Myocyte (in vitro differentiated cells): ENCODE data around the gene ZNF410. TPM values are rescaled to one million over a fixed set of nuclear protein-coding genes. Genes with fewer than 3 reads are reported as not detected.
"Not testable (repeated sequence)": the region's sequence is repeated elsewhere in the genome, so short reads cannot be mapped to it uniquely, and the experiment has no call there.

Source experiments
- DNase-seq: peaks from one replicate; pipeline ENCODE4 v3.0.0-alpha.2; 2012; ENCODE audit warnings: low read depth
- total RNA-seq: library from RNA; depleted of rRNA; stranded (reverse); fragments of >200 nt; gene quantifications from 2 replicates; pipeline ENCODE4 v1.2.3, GENCODE V29; 2014

Gene ZNF410
- total RNA-seq, 1 donor from 2014 or later, result 52.7 TPM

GRCh38 chr14:73884438-73885190 lies 2.0 kb upstream of the ZNF410 start:
- DNase-seq, result no peak

DNA sequence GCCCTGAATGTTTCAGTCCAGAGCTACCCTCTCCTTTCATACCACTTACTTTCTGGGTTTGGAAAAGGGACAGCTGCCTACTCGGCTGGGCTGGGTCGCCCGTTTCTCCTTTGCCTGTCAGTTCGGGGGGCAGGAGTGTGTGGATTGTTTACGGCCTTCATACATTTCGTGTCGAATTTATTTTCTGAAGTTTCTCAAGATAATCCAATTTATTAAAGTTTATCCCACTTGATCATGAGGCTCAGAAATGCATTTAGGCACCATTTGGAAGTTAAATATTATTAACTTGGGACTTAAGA lies 608 bp downstream of the ZNF410 start:
- no peak for DNase-seq

GRCh38 chr14:73887694-73888459 lies 1.2 kb downstream of the ZNF410 start:
- no peak for DNase-seq

DNA sequence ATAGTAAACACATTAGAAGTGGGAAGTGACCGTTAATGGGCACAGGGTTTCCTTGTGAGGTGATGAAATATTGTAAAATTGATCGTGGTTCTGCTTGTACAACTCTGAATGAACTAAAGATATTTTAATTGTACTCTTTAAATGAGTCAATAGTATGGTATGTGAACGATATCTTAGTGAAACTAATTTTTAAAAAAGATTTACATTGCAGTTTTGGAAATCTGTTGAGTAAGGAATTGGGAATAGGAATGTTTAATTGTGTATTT lies 1.7 kb downstream of the ZNF410 start:
- no peak for DNase-seq

DNA sequence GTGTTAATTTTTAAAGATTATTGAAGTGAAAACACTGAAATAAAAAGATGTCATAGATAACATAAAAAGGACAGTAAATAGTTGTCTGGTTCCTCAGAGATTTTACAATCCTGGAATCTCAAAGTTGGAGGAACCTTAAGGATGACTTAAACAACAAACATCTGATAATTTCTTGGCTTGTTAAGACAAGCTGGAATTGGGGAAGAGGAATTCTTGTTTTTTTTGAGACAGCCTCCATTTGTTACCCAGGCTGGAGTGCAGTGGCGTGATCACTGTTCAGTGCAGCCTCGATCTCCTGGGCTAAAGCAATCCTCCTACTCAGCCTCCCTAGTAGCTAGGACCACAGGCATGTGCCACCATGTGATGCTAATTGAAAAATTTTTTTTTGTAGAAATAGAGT lies 2.3 kb downstream of the ZNF410 start:
- DNase-seq, result no peak

DNA sequence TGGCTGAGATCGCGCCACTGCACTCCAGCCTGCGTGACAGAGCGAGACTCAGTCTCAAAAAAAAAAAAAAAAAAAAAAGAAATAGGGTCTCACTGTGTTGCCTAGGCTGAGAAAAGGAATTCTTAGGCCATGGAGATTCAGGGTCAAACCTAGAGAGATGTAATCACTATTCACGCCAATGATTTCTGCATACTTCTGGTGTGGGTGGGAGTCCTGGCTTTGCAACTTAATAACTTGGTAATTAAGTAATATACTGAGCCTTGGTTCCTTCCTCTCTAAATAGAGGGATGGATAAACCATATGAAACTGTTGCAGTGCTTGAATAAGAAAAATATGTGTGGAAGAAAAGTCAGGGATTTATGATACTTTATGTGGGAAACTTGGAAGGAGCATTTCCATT lies 2.7 kb downstream of the ZNF410 start:
- no peak for DNase-seq

DNA sequence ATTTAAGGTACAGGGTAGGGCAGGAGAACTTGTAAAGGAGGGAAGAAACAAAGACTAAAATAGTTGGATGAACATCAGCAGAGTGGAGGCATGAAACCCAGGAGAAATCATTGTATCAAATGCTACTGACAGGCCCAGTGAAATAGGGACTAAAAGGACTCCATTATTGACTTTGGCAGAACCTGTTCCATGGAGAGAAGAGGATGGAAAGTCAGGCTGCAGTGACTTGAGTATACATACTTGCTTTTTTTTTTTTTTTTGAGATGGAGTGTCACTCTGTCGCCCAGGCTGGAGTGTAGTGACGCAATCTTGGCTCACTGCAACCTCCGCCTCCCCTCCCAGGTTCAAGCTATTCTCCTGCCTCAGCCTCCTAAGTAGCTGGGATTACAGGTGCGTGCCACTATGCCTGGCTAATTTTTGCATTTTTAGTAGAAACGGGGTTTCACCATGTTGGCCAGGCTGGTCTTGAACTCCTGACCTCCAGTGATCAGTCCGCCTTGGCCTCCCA lies 7.6 kb downstream of the ZNF410 start:
- not testable (repeated sequence) for DNase-seq

GRCh38 chr14:73895939-73896338 lies 9.3 kb downstream of the ZNF410 start:
- DNase-seq, result no peak

GRCh38 chr14:73896521-73896920 lies 9.9 kb downstream of the ZNF410 start:
- no peak for DNase-seq

DNA sequence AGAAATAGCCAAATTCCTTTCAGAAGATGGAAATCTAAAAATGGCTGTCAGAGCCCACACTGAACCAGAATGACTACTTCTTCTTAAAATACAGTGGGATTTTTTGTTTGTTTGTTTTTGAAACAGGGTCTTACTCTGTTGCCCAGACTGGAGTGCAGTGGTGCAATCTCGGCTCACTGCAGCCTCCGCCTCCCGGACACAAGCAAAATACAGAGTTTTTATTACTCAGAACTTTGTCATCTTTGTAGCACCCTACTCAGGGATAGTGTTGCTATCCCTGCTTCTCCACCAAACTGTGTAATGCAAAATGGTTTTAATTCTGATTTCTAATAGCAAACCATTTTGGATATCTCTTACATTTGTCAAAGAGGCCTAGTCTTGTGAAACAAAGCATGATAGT lies 16.4 kb downstream of the ZNF410 start:
- no peak for DNase-seq

- no peak for DNase-seq
Measured at GRCh38 chr14:73909681-73910080, 23.0 kb downstream of the ZNF410 start.

DNA sequence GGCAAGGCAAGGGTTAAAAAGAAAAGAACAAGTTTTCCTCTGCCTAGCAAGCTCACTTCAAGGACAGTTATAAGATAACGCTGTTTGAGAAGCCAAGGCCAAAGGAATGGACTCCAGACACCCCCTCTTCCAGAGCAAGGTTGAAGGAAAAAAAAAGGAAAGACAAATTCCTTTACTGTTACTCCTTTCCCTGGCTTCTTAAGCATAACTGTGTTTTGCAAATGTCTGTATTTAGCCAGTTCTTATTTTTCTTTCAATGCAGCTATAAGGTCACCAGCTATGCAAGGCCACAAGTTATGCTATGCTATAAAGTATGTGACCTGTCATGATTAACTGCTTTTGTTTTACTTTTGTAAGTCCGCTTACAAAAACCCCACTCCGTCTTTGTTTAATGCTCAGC lies 26.6 kb downstream of the ZNF410 start:
- DNase-seq, result no peak

- no peak for DNase-seq
Measured at GRCh38 chr14:73916324-73916723, 29.7 kb downstream of the ZNF410 start.

DNA sequence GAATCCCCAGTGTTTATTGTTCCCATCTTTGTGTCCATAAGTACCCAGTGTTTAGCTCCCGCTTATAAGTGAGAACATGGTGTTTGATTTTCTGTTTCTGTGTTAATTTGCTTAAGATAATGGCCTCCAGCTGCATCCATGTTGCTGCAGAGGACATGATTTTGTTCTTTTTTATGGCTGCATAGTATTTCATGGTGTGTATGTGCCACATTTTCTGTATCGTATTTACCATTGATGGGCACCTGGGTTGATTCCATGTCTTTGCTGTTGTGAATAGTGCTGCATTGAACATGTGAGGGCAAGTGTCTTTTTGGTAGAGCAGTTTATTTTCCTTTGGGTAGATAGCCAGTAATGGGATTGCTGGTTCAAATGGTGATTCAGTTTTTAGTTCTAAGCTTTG lies 32.8 kb downstream of the ZNF410 start:
- DNase-seq, result not testable (repeated sequence)

DNA sequence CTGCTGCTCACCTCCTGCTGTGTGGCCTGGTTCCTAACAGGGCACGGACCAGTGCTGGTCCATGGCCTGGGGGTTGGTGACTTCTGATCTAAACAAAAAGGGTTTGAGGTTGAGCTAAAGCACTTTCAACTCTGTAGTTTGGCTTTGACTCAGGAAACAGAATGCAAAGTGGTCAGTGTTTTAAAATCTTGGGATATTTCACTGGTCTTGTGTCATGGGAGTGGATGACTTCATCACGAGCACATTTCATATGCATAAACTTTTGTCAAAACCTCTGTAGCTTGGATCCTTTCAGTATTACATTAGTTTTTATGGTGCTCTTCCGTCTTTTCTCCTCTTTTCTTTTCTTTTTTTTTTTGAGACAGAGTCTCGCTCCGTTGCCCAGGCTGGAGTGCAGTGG lies 37.7 kb downstream of the ZNF410 start:
- no peak for DNase-seq

DNA sequence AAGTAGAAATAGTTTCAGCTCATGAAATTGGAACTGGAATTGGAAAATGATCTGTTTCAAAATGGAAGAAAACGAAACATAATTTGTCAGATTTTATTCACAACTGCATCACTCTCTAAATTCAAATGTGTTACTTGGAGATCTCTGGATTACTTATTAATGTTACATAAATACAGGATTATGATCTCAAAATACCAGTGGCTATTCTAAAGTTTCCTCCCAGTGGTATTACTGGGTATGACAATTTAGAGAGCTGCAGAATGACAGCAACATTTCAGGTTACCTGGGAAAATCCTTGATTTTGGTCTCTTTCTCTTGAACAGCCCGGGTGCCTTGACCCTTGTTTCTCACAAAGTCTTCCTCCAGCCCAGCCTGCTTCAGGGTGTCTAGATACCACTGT lies 49.0 kb downstream of the ZNF410 start:
- no peak for DNase-seq

- no peak for DNase-seq
Measured at GRCh38 chr14:73936548-73936947, 49.9 kb downstream of the ZNF410 start.

GRCh38 chr14:73937012-73937411 lies 50.4 kb downstream of the ZNF410 start:
- DNase-seq, result no peak

GRCh38 chr14:73942180-73942579 lies 55.5 kb downstream of the ZNF410 start:
- no peak for DNase-seq

DNA sequence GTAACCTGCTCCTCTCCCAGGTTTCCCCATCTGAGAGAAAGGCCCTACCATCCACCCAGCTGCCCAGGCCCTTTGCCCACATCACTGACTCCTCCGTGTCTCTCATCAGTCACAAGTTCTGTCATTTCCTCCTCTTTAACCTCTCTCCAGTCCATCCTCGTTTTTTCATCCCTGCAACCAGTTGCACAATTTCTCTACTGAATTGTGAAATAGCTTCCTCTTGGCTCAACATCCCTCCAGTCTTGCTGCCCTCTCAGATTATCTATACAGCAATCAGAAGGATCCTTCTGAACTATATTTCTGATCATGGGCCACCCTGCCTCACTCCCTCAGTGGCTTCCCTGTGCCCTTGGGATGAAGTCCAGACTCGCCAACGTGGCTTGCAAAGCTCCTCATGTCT lies 56.4 kb downstream of the ZNF410 start:
- DNase-seq, result peak; percentile 35

DNA sequence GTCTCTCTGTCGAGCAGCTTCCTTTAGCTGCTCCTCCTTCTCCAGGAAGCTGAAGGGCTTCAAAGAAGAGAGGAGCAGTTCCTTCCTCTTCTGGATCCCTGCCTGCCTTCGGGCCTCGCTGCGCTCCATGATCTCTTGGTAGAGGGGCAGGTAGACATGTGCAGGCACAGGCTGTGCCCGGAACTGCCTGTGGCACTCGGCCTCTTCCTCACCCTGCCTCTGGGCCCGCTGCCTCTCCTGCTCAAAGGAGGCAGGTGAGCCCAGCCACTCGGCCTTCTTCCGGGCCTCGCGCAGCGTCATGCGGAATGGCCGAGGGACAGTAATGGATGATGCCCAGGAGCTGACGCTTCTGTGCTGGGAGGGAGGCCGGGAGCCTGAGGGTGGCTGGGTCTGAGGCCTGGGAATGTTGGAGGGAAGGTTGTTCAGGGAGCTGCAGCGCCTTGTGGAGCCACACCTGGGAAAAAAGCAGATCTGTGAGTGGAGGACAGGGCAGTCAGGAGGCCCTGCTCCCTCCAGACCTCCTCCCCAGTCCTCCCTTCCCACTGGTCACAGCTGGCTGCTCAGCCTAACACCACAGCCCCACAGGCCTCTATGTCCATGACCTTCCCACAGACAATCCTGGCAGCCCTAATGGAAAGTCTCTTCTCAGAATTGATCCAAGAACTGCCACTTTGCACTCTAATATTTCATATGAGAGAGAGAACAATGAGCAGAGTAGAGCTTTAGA lies 57.9 kb downstream of the ZNF410 start:
- DNase-seq, result no peak

- DNase-seq, result no peak
Measured at GRCh38 chr14:73945159-73945670, 58.6 kb downstream of the ZNF410 start.
